Spleen (tissue), 7 donors: ENCODE data around the gene TTC32.

ENCODE experiments used
- CTCF ChIP-seq, 11 experiments: fragments of 200-600 bp in 7 of 11; fragments of 450-650 bp in 4 of 11; sonication (generic) in 4 of 11; IDR thresholded peaks in 8 of 11; conservative IDR thresholded peaks in 3 of 11; 1 replicate in 7 of 11; 2 replicates in 4 of 11; pipeline versions ENCODE4 v1.4.0 to v1.8.0; 2016 to 2021; ENCODE audit warnings: antibody characterized with exemption in 11 of 11, inconsistent platforms in 4 of 11, mild to moderate bottlenecking in 1 of 11
- POLR2A ChIP-seq, 3 donors: fragments of 450-650 bp; IDR thresholded peaks; one replicate each; pipeline ENCODE4 v1.5.1; 2017; ENCODE audit warnings: antibody characterized with exemption in 3 of 3, mild to moderate bottlenecking in 1 of 3
- donor health status: DM: no; HTN: no; CAD: no; lungs with moderate emphysema.
- donor health status: DM: no; HTN: no; CAD: no.
- donor health status: DM: no; HTN: no; CAD: no.

- TF ChIP-seq CTCF (IDR thresholded peaks at IDR 0.05 in 8 of 11, conservative IDR thresholded peaks at IDR 0.05 in 3 of 11) = no peak
- TF ChIP-seq POLR2A (IDR thresholded peaks at IDR 0.05) = no peak
These were observed 42.5 kb upstream of the TTC32 start for GRCh38 chr2:19944205-19944845.
